GM11168 (cell line): ENCODE data around the gene C11orf54.
"Not testable (repeated sequence)": the region's sequence is repeated elsewhere in the genome, so short reads cannot be mapped to it uniquely, and the experiment has no call there.

Experiments
- in situ Hi-C: fragments of 300-500 bp; cut with MboI; formaldehyde crosslinking; loops from one replicate; pipeline ENCODE4 v1.12.0; 2022; ENCODE audit warnings: low sequenced_read_pairs; ENCODE audit not compliant: unreplicated experiment

Gene C11orf54

DNA sequence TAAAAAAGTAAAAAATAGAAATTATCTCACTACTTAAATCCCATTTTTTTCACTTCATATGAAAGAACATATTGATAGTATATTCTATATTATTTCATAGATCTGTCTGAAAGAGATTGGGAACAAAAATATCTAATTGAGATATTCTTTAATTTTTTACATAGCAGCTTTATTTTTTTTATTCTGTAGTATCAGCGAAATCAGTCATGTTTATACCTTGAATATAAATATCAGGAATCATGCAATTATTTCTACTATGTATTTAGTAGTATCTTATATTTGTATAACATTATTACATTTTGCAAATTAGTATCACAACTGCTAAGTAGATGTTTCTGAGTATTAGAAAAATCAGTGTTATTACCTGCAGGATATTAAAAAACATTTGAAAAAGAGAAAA lies 20.4 kb downstream of the C11orf54 start:
- in situ Hi-C loops: no loop called here

DNA sequence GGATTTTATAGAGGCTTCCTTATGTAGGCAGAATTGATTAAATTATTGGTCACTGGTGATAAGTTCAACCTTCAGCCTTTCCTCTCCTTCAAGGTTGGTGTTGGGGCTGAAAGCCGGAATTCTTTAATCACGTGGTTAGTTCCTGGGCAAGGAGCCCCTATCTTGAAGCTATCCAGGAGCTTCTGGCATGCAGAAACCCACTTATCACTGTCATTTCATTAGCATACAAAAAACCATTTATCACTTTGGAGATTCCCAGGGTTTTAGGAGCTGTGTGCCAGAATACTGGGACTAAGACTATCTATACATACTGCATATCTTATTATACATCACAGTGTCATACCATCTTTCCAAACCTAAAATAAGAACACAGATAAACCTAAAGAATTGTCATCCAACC lies 24.1 kb downstream of the C11orf54 start:
- in situ Hi-C loops: no loop called here

DNA sequence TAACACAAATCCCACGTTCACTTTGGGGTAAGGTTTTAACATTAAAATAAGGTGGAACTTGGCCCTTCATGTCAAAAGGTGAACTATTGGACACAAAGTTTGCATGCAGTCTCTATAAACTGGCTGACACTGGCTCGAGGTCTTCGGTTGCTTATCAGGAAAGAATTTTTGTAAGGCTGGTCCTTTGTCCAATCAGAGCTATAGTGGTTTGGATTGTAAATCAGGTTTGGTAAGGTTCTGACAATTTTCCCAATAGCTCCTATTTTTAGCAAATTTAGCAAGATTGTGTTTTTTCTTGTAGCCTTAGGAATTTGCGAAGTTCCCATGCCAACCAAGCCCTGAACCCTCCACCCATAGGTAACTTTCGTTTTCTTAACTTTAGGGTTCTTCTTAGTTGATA lies 25.0 kb downstream of the C11orf54 start:
- in situ Hi-C loops: no loop called here

DNA sequence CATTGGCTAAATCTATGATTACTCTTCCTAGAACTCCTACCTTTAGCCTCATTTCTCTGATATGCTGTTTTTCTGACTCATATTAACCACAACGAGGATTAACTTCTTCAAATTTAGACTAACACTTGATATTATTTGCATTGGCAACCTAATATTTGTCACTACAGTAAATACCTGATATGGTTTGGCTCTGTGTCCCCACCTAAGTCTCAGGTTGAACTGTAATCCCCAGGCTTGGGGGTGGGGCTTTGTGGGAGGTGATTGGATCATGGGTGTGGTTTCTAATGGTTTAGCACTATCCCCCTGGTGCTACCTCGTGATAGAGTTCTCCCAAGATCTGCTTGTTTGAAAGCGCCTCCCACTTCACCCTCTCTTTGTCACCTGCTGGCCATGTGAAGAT lies 25.5 kb downstream of the C11orf54 start:
- in situ Hi-C loops: no loop called here

DNA sequence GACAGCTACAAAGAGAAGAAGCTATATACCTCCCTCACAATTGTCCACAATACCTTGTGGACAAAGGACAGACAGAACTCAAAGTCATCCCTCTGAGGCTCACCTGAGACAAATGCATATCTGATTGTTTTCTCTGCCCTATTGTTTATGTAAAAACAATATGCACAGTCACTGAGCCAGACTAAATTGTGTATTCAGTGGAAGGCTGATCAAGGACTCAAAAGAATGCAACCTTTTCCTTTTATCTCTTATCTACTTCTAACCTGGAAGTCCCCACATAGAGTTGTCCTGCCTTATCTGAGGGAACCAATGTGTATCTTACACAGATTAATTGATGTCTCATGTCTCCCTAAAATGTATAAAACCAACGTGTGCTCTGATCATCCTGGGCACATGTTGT lies 28.7 kb downstream of the C11orf54 start:
- in situ Hi-C loops: no loop called here

DNA sequence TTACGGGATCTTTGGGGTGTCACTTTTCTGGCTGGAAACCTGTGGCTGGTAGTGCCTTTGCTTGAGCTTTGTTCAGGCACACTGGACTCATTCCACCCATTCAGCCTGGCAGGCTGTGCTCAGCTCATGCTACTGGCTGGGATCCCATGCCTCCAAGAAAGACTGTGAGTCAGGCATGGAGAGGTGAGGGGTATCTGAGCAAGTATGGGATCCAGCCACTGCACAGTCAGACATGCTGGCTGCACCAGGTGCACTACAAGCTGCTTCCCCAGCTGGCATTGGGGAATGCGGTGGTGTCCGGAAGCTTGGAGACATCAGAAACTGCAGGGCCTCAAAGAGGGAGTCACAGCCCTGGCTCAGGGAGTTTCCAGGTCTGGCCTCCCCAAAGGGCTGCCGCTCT lies 30.7 kb downstream of the C11orf54 start:
- in situ Hi-C loops: no loop called here

DNA sequence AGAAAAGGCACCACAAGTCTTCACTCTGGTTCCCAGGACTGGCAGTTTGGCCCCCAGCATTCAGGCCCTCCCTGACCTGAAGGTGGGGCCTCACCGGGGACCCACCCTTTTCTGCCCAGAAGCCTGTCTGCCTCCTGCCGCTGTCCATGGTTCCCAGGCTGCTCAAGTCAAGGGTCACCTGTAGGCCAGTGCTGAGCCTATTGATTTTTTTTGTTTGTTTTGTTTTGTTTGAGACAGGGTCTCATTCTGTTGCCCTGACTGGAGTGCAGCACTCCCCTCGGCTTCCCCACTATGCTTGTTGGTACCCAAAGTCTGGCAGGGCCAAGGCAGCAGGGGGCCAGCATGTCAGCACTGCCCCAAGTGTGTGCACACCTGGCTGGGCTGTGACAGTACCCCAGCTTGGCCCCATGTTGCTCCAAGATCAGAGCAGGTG lies 31.6 kb downstream of the C11orf54 start:
- in situ Hi-C loops: no loop called here

DNA sequence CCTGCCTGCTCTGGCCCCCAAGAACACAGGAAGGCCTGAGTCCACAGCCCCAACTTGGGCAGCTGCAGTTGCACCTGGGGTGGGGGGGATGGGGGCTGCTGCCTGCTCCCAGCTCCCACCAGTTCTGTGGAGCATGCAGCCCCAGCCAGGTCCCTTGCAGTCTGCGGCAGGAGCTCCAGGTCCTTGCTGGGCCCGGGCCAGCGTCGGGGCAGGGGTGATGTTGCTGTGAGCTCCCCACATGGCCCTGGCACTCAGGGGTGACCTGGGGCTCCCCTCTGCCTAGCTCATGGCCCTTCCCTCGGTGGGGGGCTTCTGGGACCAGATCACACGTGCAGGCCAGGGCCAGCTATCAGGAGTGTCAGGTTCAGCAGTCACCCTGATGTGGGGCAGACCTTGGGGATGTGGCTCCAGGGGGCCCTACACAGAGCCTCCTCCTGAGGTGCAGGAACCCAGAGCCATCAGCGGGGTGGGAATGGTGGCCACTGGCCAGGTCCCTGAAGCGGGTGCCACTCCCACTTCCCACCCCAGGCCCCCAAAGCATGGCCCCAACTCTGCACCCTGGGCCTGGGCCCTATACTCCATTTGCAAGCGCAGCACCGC lies 32.2 kb downstream of the C11orf54 start:
- in situ Hi-C loops: no loop called here

DNA sequence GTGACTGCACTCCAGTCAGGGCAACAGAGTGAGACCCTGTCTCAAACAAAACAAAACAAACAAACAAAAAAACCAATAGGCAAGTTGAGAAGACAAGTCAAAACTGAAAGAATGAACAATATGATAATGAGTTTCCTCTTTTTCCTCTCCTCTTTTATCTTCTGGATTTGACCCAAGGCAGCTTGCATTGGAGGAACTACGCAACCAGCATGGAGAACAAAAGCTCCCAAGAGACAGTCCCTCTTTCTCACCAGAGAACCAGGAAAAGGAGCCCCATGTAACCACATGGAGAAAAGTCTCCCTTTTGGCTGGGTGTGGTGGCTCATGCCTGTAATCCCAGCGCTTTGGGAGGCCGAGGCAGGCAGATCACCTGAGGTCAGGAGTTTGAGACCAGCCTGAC lies 33.1 kb downstream of the C11orf54 start:
- in situ Hi-C loops: not testable (repeated sequence)

DNA sequence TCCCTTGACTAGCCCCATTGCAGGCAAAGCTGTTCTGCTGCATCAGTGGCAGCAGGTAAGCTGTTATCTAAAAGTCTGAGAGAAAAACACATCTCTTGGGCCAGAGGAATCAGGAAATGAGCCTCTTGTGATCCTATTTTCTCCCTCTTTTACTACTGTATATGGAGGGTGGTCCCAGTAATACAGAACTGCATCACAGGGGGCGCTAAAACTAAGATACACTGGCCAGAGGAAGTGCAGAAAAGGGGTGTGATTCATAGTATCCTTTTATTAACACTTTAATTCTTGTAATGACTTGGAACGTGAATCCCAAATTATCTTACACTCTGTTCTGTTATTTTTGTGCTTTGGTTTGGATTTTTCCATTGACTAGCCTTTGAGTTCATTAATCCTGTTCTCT lies 33.8 kb downstream of the C11orf54 start:
- in situ Hi-C loops: no loop called here

DNA sequence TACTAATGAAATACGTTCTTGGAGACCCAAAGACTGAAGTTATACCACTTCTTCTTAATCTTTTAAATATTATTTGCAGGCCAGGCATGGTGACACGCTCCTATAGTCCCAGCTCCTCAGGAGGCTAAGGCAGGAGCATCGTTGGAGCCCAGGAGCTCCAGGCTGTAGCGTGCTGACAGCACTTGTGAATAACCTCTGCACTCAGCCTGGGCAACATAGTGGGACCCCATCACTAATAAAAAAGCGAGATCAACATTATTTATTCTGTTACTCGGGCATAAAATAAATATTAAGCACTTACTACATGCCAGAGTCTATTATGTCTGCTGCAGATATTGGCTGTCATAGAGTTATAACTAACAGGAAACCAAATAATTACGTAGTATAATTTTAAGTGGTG lies 41.9 kb downstream of the C11orf54 start:
- in situ Hi-C loops: no loop called here

DNA sequence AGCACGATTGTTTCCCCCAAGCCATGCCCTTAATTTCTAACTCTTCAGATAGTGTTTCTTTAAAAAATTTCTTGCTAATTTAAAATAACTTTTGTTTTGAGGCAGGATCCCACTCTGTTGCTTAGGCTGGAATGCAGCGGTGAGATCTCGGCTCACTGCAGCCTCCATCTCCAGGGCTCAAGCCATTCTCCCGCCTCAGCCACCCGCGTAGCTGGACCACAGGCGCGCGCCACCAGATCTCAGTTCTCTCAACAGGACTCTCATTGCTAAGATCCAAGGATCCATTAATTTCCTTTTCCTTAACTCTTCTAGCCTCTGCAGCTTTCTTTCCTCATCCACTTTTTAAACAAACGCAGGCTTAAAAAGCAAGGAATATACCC lies 42.3 kb downstream of the C11orf54 start:
- in situ Hi-C loops: no loop called here

DNA sequence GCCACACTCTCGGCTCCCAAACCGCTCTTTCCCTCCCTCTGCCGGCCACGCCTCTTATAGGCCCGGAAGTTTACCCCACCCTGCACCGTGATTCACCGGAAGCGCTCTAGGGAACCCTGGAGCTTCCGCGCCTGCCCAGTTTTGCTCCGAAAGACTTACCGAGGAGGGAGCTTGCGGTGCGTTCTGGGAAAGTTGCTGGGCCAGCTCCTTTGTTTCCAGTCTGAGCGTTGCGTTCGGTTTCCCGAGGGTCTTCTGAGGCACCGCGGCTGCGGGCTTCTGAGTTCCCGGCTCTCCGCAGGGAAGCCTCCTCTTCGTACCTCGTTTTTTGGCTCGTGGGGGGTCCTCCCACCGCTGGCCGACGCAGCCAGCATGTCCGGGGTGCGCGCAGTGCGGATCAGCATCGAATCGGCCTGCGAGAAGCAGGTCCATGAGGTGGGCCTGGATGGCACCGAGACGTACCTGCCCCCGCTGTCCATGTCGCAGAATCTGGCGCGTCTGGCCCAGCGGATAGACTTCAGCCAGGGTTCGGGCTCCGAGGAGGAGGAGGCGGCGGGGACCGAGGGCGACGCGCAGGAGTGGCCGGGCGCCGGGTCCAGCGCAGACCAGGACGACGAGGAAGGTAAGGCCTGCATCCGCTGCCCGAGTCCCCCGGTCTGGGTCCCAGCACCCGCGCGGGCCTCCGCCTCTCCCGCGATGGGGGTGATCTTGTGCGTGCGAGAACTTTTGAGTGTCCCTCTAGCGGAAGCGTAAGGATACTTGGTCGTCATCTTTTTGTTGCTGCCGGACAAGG lies 42.9 kb downstream of the C11orf54 start, which contains the start of gene MED17:
TSS of gene MED17 (plus strand) at position 138 of the 790 bp plus-strand sequence. CDS start at position 370, 232 bp downstream.
- in situ Hi-C loops: no loop called here

DNA sequence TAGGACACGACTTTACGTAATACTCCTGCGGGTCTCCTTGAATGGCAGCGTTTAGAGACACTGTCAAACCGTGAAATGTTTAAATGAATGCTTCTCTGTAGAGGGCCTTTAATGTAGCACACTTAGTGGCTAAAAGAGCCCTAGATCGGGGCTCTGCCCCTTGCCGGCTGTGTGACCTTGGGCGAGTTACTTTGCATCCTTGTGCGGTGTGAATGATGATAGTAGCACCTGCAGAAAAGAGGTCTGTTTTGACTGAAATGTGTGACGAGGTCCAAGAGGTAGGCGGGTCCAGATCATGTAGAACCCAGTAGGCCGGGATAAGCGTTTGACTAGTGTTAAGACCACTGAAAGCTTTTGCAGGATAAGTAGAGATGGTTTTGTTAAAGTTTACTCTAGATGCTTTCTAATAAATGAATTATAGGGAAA lies 43.5 kb downstream of the C11orf54 start:
- in situ Hi-C loops: no loop called here

DNA sequence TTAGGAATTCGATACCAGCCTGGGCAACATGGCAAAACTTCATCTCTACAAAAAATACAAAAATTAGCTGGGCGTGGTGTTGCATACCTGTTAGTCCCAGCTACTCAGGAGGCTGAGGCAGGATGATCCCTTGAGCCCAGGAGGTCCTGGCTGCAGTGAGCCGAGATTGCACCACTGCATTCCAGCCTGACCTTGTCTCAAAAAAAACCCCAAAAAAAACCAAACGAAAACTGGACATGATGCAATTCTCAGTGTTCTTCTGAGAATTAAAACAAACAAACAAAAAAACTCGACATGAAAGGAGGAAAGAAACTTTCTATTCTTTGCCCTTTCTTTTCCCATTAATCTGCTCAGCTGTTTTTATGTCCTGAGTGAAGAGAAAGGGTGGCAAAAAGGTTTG lies 50.0 kb downstream of the C11orf54 start:
- in situ Hi-C loops: no loop called here

DNA sequence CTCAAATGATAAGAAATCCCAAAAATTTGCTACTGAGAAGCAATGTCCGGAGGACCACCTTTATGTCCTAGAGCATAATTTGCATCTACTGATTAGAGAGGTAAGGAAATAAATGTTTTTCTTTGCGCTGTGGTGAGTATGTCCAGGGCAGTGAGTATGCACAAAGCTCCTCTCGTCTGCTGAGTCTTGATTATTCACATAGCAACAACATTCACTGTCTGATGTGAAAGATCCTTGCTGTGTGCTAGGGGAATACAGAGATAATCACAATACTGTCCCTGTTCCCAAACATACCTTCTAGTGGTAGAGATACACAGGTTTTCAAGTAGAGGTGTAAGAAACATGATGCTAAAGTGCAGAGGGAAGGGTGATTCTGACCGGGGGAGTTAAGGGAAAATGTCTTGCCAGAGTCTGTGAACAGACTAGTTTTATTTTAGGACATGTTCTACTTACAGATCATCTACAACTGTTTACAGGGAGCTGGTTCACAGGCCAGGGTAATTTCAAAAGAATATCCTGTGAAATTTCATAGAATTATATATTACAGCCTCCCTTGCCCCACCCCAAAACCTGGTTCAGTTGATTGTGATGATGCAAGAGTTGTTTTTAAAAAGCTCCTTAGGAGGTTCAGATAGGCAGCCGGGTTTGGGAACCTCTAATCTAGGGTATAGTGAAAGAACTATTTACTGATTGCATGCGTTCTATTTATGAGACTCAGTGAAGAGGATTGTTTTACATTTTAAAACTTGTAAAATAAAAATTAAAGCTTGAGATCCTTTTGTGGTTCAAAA lies 55.2 kb downstream of the C11orf54 start:
- in situ Hi-C loops: no loop called here

DNA sequence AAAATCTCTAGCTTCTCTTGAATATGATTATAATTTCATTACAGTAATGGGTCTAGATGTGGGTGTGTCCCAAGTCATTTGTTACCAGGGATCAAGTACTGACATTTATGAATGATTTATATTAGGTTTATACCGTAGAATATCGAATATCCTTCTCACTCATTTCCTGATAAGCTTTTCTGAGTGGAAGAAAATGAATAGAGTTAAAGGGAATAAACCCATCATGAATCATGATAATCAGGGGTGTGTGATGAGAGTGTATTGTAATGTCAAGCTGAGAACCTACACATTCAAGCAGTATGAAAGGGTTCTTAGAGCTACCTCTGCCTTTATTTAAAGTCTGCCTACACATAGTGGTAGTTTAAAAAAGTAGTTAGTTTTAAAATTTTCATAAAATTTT lies 59.9 kb downstream of the C11orf54 start:
- in situ Hi-C loops: no loop called here

DNA sequence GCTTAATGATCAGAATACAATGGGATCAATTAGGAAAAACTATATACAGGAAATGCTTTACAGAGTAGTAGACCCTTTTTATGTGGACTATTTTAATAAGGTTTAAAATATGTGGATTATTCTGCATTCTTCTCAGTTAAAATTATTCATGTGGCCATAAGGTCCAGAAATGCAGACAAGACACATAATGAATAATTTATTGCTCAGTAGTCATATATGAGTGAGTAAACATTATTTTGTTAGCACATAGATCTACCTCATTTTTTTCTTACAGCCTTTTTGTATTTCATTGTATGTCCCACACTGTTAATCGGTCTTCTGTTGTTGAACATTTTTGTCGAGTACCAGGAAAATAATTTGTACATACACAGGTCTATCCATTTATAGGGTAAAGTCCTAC lies 63.4 kb downstream of the C11orf54 start:
- in situ Hi-C loops: no loop called here

DNA sequence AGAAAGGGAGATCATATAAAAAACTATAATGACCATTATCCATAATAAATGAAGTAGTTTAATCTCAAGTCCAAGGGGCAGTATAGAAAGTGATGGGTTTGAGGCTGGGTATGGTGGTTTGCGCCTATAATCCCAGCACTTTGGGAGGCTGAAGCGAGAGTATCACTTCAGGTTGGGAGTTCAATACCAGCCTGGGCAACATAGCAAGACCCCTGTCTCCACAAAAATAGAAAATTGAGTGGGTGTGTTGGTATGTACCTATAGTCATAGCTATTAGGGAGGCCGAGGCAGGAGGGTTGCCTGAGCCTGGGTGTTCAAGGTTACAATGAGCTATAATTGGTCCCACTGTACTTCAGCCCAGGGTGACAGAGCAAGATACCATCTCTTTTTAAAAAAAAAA lies 66.5 kb downstream of the C11orf54 start:
- in situ Hi-C loops: no loop called here

DNA sequence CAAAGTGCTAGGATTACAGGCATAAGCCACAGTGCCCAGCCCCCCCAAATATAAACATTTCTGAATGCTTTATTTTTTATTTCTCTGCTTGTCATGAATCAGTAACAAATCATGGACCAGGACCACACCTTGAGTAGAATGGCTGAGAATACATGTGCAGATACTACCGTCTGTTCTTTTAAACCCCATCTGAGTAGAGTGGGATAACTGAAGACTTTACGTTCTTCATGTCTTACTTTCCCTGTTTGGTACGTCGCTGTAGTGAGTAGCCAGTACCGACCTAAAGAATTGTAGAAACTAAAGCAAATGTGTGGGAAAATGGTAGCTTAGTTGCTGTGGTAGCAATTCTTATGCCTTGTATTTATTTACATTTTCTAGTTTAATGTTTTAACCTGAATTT lies 72.5 kb downstream of the C11orf54 start:
- in situ Hi-C loops: no loop called here
